ENCODE measurements around the gene RAD51B.

RAD51B gene

GRCh38 chr14:68198713-68199495 lies 379.3 kb downstream of the RAD51B start:
- no peak overlapping the region for H3K4me3 ChIP-seq (ENCODE audit: insufficient read length, low read depth)
- no peak overlapping the region for H3K9ac ChIP-seq (ENCODE audit: insufficient read length, low read depth)
- H3K36me3 ChIP-seq (ENCODE audit: insufficient read depth, insufficient read length, low read length), result no peaks in the 10 kb centered on the region
- no peak for DNase-seq (ENCODE audit: low read depth, low spot score)
- H3K4me1 ChIP-seq (ENCODE audit: insufficient read depth, insufficient read length), result no peaks in the 10 kb centered on the region
- H3K27me3 ChIP-seq (ENCODE audit: insufficient read depth, insufficient read length), result no peaks in the 10 kb centered on the region
- H3K9me3 ChIP-seq (ENCODE audit: insufficient read depth, low read length), result no peaks in the 10 kb centered on the region
- TF ChIP-seq YY1 (IDR thresholded peaks at IDR 0.05; ENCODE audit: insufficient read depth, insufficient read length) (no peak), ZNF274 (IDR thresholded peaks at IDR 0.05; ENCODE audit: low read depth, low read length) (no peak), SUZ12 (IDR thresholded peaks at IDR 0.05; ENCODE audit: extremely low read depth, insufficient read depth, insufficient read length) (no peak)

GRCh38 chr14:68199554-68200151 lies 380.1 kb downstream of the RAD51B start:
- Histone ChIP-seq H3K36me3 (ENCODE audit: insufficient read depth, insufficient read length, low read length) (no peaks in the 10 kb centered on the region), H3K4me3 (ENCODE audit: insufficient read length, low read depth) (no peak overlapping the region), H3K27me3 (ENCODE audit: insufficient read depth, insufficient read length) (no peaks in the 10 kb centered on the region), H3K9me3 (ENCODE audit: insufficient read depth, low read length) (no peaks in the 10 kb centered on the region), H3K9ac (ENCODE audit: insufficient read length, low read depth) (no peak overlapping the region), H3K4me1 (ENCODE audit: insufficient read depth, insufficient read length) (no peaks in the 10 kb centered on the region)
- DNase-seq (ENCODE audit: low read depth, low spot score), result no peak
- TF ChIP-seq YY1 (IDR thresholded peaks at IDR 0.05; ENCODE audit: insufficient read depth, insufficient read length), result no peak
- no peak for TF ChIP-seq ZNF274 (IDR thresholded peaks at IDR 0.05; ENCODE audit: low read depth, low read length)
- TF ChIP-seq SUZ12 (IDR thresholded peaks at IDR 0.05; ENCODE audit: extremely low read depth, insufficient read depth, insufficient read length), result no peak

GRCh38 chr14:68203871-68204270 lies 384.3 kb downstream of the RAD51B start:
- Histone ChIP-seq H3K4me1 (ENCODE audit: insufficient read depth, insufficient read length) (peaks cover 2% of the 10 kb centered on the region), H3K4me3 (ENCODE audit: insufficient read length, low read depth) (no peak overlapping the region), H3K9me3 (ENCODE audit: insufficient read depth, low read length) (no peaks in the 10 kb centered on the region), H3K27me3 (ENCODE audit: insufficient read depth, insufficient read length) (no peaks in the 10 kb centered on the region), H3K9ac (ENCODE audit: insufficient read length, low read depth) (no peak overlapping the region), H3K36me3 (ENCODE audit: insufficient read depth, insufficient read length, low read length) (no peaks in the 10 kb centered on the region)
- no peak for TF ChIP-seq ZNF274 (IDR thresholded peaks at IDR 0.05; ENCODE audit: low read depth, low read length)
- TF ChIP-seq SUZ12 (IDR thresholded peaks at IDR 0.05; ENCODE audit: extremely low read depth, insufficient read depth, insufficient read length), result no peak
- no peak for TF ChIP-seq YY1 (IDR thresholded peaks at IDR 0.05; ENCODE audit: insufficient read depth, insufficient read length)
- no peak for DNase-seq (ENCODE audit: low read depth, low spot score)

- no peaks in the 10 kb centered on the region for H3K36me3 ChIP-seq (ENCODE audit: insufficient read depth, insufficient read length, low read length)
- no peaks in the 10 kb centered on the region for H3K27me3 ChIP-seq (ENCODE audit: insufficient read depth, insufficient read length)
- H3K4me3 ChIP-seq (ENCODE audit: insufficient read length, low read depth), result no peak overlapping the region
- no peak for DNase-seq (ENCODE audit: low read depth, low spot score)
- no peak overlapping the region for H3K9ac ChIP-seq (ENCODE audit: insufficient read length, low read depth)
- TF ChIP-seq YY1 (IDR thresholded peaks at IDR 0.05; ENCODE audit: insufficient read depth, insufficient read length), result no peak
- no peak for TF ChIP-seq ZNF274 (IDR thresholded peaks at IDR 0.05; ENCODE audit: low read depth, low read length)
- TF ChIP-seq SUZ12 (IDR thresholded peaks at IDR 0.05; ENCODE audit: extremely low read depth, insufficient read depth, insufficient read length), result no peak
- peaks cover 2% of the 10 kb centered on the region for H3K4me1 ChIP-seq (ENCODE audit: insufficient read depth, insufficient read length)
- H3K9me3 ChIP-seq (ENCODE audit: insufficient read depth, low read length), result no peaks in the 10 kb centered on the region
Observed at GRCh38 chr14:68208218-68208617, 388.6 kb downstream of the RAD51B start.

GRCh38 chr14:68208626-68209317 lies 389.2 kb downstream of the RAD51B start:
- no peak for DNase-seq (ENCODE audit: low read depth, low spot score)
- Histone ChIP-seq H3K4me1 (ENCODE audit: insufficient read depth, insufficient read length) (peaks cover 2% of the 10 kb centered on the region), H3K27me3 (ENCODE audit: insufficient read depth, insufficient read length) (no peaks in the 10 kb centered on the region), H3K36me3 (ENCODE audit: insufficient read depth, insufficient read length, low read length) (no peaks in the 10 kb centered on the region), H3K9me3 (ENCODE audit: insufficient read depth, low read length) (no peaks in the 10 kb centered on the region), H3K9ac (ENCODE audit: insufficient read length, low read depth) (no peak overlapping the region), H3K4me3 (ENCODE audit: insufficient read length, low read depth) (no peak overlapping the region)
- no peak for TF ChIP-seq YY1 (IDR thresholded peaks at IDR 0.05; ENCODE audit: insufficient read depth, insufficient read length)
- TF ChIP-seq SUZ12 (IDR thresholded peaks at IDR 0.05; ENCODE audit: extremely low read depth, insufficient read depth, insufficient read length), result no peak
- TF ChIP-seq ZNF274 (IDR thresholded peaks at IDR 0.05; ENCODE audit: low read depth, low read length), result no peak

GRCh38 chr14:68210729-68211299 lies 391.2 kb downstream of the RAD51B start:
- Histone ChIP-seq H3K9me3 (ENCODE audit: insufficient read depth, low read length) (no peaks in the 10 kb centered on the region), H3K4me3 (ENCODE audit: insufficient read length, low read depth) (no peak overlapping the region), H3K9ac (ENCODE audit: insufficient read length, low read depth) (no peak overlapping the region), H3K36me3 (ENCODE audit: insufficient read depth, insufficient read length, low read length) (no peaks in the 10 kb centered on the region), H3K27me3 (ENCODE audit: insufficient read depth, insufficient read length) (no peaks in the 10 kb centered on the region), H3K4me1 (ENCODE audit: insufficient read depth, insufficient read length) (peaks cover 2% of the 10 kb centered on the region)
- no peak for TF ChIP-seq ZNF274 (IDR thresholded peaks at IDR 0.05; ENCODE audit: low read depth, low read length)
- TF ChIP-seq SUZ12 (IDR thresholded peaks at IDR 0.05; ENCODE audit: extremely low read depth, insufficient read depth, insufficient read length), result no peak
- no peak for TF ChIP-seq YY1 (IDR thresholded peaks at IDR 0.05; ENCODE audit: insufficient read depth, insufficient read length)
- DNase-seq (ENCODE audit: low read depth, low spot score), result no peak

- Histone ChIP-seq H3K9me3 (ENCODE audit: insufficient read depth, low read length) (no peaks in the 10 kb centered on the region), H3K36me3 (ENCODE audit: insufficient read depth, insufficient read length, low read length) (no peaks in the 10 kb centered on the region), H3K27me3 (ENCODE audit: insufficient read depth, insufficient read length) (no peaks in the 10 kb centered on the region), H3K4me3 (ENCODE audit: insufficient read length, low read depth) (no peak overlapping the region), H3K9ac (ENCODE audit: insufficient read length, low read depth) (no peak overlapping the region), H3K4me1 (ENCODE audit: insufficient read depth, insufficient read length) (peaks cover 2% of the 10 kb centered on the region)
- TF ChIP-seq ZNF274 (IDR thresholded peaks at IDR 0.05; ENCODE audit: low read depth, low read length) (no peak), YY1 (IDR thresholded peaks at IDR 0.05; ENCODE audit: insufficient read depth, insufficient read length) (no peak), SUZ12 (IDR thresholded peaks at IDR 0.05; ENCODE audit: extremely low read depth, insufficient read depth, insufficient read length) (no peak)
- DNase-seq (ENCODE audit: low read depth, low spot score), result no peak
Observed at GRCh38 chr14:68211421-68211820, 391.8 kb downstream of the RAD51B start.
